ENCODE measurements around the gene DMRTA2. TPM values are rescaled to one million over a fixed set of nuclear protein-coding genes. Genes with fewer than 3 reads are reported as not detected.
A peak's percentile ranks its signal among the peaks of the same experiment; 100 is the strongest.

DMRTA2 gene
- total RNA-seq, 1 donor from 2014 or later, result not detected

DNA sequence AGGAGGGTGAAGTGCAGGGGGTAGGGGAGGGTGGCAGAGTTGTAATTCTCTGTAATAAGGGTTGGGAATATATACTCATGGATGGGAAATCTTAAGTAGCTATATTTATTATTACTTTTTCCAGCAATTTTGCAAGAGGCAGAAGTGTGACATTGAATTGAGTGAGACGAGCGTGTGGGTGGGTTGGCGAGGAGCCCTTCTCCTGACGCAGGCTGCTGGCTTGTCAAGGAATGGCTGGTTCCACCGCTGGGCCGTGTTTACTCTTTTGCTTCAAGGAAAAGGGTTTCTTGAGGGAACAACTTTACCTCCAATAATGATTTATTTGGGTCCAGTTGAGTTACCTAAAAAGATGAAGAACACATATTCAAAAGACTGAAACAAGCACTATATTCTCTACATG, 17.9 kb upstream of the DMRTA2 start:
- H3K4me2 ChIP-seq, result no peak overlapping the region
- H3K79me2 ChIP-seq (ENCODE audit: low read depth), result no peaks in the 10 kb centered on the region
- no peaks in the 10 kb centered on the region for H3K27me3 ChIP-seq
- no peaks in the 10 kb centered on the region for H3K9me3 Mint-ChIP-seq
- no peaks in the 10 kb centered on the region for H3K4me1 ChIP-seq
- no peak overlapping the region for H3K27ac Mint-ChIP-seq
- DNase-seq (ENCODE audit: low spot score), result no peak
- H3K9me3 ChIP-seq (ENCODE audit: low read depth), result no peaks in the 10 kb centered on the region
- no peaks in the 10 kb centered on the region for H3K36me3 ChIP-seq
- H3K9ac ChIP-seq, result no peak overlapping the region
- TF ChIP-seq EZH2phosphoT487 (IDR thresholded peaks at IDR 0.05) (no peak), EZH2 (IDR thresholded peaks at IDR 0.05) (no peak), CTCF (IDR thresholded peaks at IDR 0.05) (no peak)
- no peak overlapping the region for H3K4me3 Mint-ChIP-seq
- H3K36me3 Mint-ChIP-seq, result peaks cover 2% of the 10 kb centered on the region
- no peak overlapping the region for H2AFZ ChIP-seq (replicated peaks)
- no peak overlapping the region for H3K4me3 ChIP-seq
- no peak overlapping the region for H3K27ac ChIP-seq
- peaks cover 4% of the 10 kb centered on the region for H3K4me1 Mint-ChIP-seq
- H3K27me3 Mint-ChIP-seq (ENCODE audit: insufficient read depth, low read depth), result peaks cover 3% of the 10 kb centered on the region
- H4K20me1 ChIP-seq (ENCODE audit: low read depth), result no peaks in the 10 kb centered on the region
- H3F3A ChIP-seq (ENCODE audit: low read depth), result no peaks in the 10 kb centered on the region

- Mint-ChIP-seq H3K4me3 (no peak overlapping the region), H3K9me3 (no peaks in the 10 kb centered on the region), H3K4me1 (no peaks in the 10 kb centered on the region), H3K27ac (no peak overlapping the region), H3K27me3 (ENCODE audit: insufficient read depth, low read depth) (peaks cover 6% of the 10 kb centered on the region), H3K36me3 (peaks cover 2% of the 10 kb centered on the region)
- TF ChIP-seq EZH2phosphoT487 (IDR thresholded peaks at IDR 0.05) (no peak), CTCF (IDR thresholded peaks at IDR 0.05) (peak; percentile 15)
- Histone ChIP-seq H3K27ac (no peak overlapping the region), H3K27me3 (peaks cover 17% of the 10 kb centered on the region), H4K20me1 (ENCODE audit: low read depth) (no peaks in the 10 kb centered on the region), H3K79me2 (ENCODE audit: low read depth) (no peaks in the 10 kb centered on the region), H3K9ac (no peak overlapping the region), H3K9me3 (ENCODE audit: low read depth) (no peaks in the 10 kb centered on the region), H3K4me2 (no peak overlapping the region), H3F3A (ENCODE audit: low read depth) (no peaks in the 10 kb centered on the region), H3K36me3 (no peaks in the 10 kb centered on the region), H3K4me1 (no peaks in the 10 kb centered on the region), H3K4me3 (no peak overlapping the region), H2AFZ (replicated peaks) (no peak overlapping the region)
- DNase-seq (ENCODE audit: low spot score), result no peak
Measured at GRCh38 chr1:50438945-50439344, 15.7 kb upstream of the DMRTA2 start.

- Histone ChIP-seq H3K27ac (no peak overlapping the region), H4K20me1 (ENCODE audit: low read depth) (peaks cover under 1% of the 10 kb centered on the region), H3K4me3 (no peak overlapping the region), H3K36me3 (no peaks in the 10 kb centered on the region), H2AFZ (replicated peaks) (no peak overlapping the region), H3F3A (ENCODE audit: low read depth) (no peaks in the 10 kb centered on the region), H3K9ac (no peak overlapping the region), H3K4me1 (no peaks in the 10 kb centered on the region), H3K27me3 (peaks cover 41% of the 10 kb centered on the region), H3K9me3 (ENCODE audit: low read depth) (no peaks in the 10 kb centered on the region), H3K79me2 (ENCODE audit: low read depth) (no peaks in the 10 kb centered on the region), H3K4me2 (no peak overlapping the region)
- no peak for DNase-seq (ENCODE audit: low spot score)
- H3K4me3 Mint-ChIP-seq, result no peak overlapping the region
- H3K9me3 Mint-ChIP-seq, result no peaks in the 10 kb centered on the region
- no peaks in the 10 kb centered on the region for H3K4me1 Mint-ChIP-seq
- TF ChIP-seq CTCF (IDR thresholded peaks at IDR 0.05) (no peak), EZH2 (IDR thresholded peaks at IDR 0.05) (no peak), EZH2phosphoT487 (IDR thresholded peaks at IDR 0.05) (no peak)
- H3K27ac Mint-ChIP-seq, result no peak overlapping the region
- H3K27me3 Mint-ChIP-seq (ENCODE audit: insufficient read depth, low read depth), result peaks cover 15% of the 10 kb centered on the region
- H3K36me3 Mint-ChIP-seq, result peaks cover 2% of the 10 kb centered on the region
Measured at GRCh38 chr1:50436489-50436888, 13.2 kb upstream of the DMRTA2 start.

Data from neural progenitor cell (in vitro differentiated cells).